SKM-1 treated with dmso at 0.1 percent for 144 hours (cell line): Measurements from ENCODE around the gene OSBPL6.
"Not testable (repeated sequence)": the region's sequence is repeated elsewhere in the genome, so short reads cannot be mapped to it uniquely, and the experiment has no call there.

Source experiments
- DNase-seq: peaks from one replicate; lab custom pipeline; 2025; ENCODE audit not compliant: unreplicated experiment; lab: John Stamatoyannopoulos, UW

OSBPL6 gene

DNA sequence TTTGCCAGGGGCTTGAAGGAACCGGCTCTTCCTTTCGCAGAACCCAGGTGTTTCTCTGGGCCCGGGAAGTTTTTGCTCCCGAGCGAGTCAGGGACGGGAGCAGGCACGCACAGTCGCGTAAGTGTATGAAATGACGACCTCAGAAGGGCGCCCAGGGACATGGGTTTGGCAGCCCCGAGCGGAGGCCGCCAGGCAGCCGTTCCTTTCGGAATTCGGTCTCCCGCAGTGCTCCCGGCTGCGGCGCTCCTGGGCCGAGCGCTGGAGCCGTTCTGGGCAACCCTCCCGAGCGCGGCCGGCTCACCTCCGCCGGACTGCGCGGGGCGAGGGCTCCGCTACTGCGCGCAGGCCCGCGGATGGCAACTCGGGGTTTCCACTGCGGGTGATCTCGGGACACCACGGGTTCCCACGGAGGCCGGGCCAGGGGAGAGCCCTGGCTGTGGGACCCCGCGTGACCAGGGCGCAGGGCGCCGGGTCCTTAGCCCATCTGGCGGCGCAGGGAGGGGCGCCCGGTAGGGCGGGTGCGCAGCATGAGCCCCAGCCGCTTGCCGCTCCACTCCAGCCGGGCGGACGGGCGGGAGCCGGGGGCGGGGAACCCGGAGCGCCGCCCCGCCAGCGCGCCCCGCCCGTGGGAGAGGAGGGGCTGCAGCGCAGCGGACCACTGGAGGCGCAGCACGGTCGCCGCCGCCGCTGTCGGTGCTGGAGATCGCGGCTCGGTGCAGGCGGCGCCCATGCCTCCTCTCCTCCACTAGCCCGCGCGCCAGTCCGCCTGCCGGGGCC lies at the start of gene OSBPL6:
Gene OSBPL6, plus strand, starts transcription at position 690 of the 777 bp plus-strand sequence. CDS start 111,673 bp downstream, outside the sequence.
- peak; percentile 76 for DNase-seq

DNA sequence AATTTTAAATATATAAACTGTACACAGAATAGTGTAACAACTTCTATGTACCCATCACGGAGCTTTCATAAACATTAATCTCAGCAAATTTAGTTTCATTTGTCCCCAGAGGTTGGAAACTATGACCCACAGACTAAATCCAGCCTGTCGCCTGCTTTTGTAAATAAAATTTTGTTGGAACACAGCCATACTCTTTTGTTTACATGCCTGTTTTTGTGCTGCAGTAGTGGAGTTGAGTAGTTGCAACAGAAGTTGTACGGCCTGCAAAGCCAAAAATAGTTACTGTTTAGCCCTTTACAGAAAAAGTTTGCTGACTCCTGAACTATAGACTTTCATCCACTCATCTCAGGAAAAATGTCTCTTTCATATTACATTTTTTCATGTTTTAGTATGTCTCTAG lies 42.3 kb upstream of the OSBPL6 start:
- DNase-seq, result no peak

DNA sequence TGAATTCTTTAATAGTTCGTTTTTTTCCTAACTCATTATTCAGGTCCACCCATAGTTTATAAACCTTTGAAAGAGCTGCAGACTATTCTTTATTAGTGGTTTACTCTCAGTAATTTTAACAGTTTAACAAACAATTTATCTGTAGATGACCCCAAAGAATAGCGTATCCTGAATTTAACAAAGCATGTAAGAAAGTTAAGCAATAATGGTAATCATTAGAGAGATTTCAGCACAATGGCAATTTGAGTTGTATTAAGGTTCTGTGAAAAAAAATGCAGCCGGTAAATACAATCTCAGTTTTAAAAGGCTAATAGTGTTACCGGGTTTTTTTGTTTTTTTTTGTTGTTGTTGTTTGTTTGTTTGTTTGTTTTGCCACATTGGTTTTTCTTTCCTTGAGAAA lies 41.8 kb upstream of the OSBPL6 start:
- DNase-seq, result no peak

DNA sequence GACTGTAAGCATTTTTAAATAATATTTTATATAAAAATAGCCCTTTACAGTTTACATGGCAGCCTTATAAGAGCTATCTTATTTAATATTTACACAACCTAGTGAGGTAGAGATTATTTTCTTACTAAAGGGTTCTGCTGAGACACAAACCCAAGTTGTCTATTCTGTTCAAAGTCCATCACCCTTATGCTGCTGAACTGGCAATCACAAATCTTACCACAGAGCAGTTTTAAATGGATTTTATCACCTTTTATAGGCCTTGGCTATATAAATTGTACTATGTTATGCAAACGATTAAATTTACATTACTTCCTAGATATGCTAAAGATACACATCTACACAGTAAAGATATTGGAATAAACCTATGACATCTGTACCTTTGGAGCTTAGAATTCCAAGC lies 41.3 kb upstream of the OSBPL6 start:
- no peak for DNase-seq

DNA sequence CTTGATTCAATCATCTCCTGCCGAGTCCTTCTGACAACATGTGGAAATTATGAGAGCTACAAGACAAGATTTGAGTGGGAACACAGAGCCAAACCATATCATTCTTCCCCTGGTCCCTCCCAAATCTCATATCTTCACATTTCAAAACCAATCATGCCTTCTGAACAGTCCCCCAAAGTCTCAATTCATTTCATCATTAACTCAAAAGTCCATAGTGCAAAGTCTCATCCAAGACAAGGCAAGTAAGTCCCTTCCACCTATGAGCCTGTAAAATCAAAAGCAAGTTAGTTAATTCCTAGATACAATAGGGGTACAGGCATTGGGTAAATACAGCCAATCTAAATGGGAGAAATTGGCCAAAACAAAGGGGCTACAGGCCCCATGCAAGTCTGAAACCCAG lies 40.4 kb upstream of the OSBPL6 start:
- not testable (repeated sequence) for DNase-seq

DNA sequence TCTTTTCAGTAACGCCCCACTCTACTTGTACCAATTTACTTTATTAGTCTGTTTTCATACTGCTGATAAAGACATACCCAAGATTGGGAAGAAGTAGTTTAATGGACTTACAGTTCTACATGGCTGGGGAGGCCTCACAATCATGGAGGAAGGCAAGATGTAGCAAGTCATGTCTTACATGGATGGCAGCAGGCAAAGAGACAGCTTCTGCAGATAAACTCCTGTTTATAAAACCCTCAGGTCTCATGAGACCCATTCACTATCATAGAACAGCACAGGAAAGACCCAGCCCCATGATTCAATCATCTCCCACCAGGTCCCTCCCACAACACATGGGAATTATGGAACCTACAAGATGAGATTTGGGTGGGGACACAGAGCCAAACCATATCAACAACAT lies 38.8 kb upstream of the OSBPL6 start:
- no peak for DNase-seq

DNA sequence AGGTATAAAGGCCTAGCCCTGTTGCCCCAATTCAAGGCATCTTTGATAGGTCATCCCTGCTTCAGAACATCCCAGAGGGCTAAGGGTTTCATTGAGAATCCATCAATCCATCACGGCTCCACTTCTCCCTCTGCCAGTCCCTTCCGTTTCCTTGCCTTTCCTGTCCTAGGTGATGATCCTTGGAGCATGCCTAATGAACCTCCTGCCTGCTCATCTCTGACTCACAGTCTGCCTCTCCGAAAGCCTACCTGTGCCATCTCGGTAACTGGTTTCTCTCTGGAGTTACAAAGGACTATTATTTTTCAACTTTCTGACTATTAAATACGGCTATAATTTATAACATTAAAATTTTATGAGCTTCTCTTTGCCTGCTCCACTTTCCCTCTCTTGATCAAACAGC lies 36.7 kb upstream of the OSBPL6 start:
- no peak for DNase-seq

DNA sequence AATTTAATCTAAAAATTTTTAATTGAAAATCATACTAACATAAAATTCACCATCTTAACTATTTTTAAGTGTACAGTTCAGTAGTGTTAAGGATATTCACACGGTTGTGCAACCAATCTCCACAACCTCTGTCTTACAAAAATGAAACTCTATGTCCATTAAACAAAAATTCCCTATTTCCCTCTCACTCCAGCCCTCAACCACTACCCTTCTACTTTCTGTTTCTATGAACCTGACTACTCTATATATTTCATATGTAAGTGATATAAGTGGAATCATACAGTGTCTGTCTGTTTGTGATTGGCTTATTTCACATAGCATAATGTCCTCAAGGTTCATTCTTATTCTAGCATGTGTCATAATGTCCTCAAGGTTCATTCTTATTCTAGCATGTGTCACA lies 34.3 kb upstream of the OSBPL6 start:
- DNase-seq, result no peak

DNA sequence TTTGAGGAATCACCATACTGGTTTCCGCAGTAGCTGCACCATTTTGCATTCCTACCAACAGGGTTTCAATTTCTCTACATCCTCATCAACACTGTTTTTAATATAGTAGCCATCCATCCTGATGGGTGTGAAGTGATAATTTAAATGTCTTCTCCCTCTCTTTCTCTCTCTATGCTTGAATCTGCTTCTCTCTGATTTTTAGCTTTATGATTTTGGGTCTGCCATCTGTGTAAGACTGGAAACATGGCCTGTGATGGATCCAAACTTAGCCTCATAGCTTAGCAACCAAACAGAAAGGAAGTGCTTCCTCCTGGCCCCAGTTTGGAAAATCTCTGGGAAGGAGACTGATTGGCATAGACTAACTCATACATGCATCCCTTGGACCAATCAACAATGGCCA lies 33.7 kb upstream of the OSBPL6 start:
- no peak for DNase-seq

DNA sequence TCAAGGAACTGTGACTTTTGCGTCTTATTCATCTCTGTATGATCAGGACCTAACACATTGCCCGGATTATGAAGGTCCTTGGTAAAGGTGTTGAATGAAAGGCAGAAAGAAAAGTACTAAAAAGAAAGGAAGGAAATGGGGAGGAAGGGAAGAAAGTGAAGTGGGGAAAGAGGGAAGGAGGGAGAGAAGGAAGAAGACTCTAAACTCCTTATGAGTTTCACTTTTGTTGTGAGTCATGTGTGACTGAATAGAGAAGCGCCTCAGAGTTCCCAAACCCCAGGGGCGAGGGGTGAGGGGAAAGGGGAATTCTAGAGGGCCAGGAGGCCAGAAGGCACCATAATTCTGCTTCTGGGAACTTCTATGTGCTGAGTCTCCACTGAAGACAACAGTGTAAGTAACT lies 30.9 kb upstream of the OSBPL6 start:
- no peak for DNase-seq

DNA sequence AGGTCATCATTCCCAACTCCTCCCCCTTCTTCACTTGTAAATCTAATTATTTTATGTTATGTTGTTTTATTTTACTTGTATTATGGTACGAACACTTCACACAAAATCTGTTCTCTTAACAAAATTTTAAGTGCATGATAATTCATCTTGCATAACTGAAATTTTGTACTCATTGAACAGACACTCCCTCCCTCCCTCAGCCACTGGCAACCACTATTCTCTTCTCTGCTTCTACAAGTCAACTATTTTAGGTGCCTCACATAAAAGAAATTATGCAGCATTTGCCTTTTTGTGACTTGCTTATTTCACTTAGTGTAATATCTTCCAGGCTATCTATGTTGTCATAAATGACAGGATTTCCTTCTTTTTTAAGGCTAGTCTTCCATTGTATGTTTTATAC lies 30.4 kb upstream of the OSBPL6 start:
- DNase-seq, result no peak

DNA sequence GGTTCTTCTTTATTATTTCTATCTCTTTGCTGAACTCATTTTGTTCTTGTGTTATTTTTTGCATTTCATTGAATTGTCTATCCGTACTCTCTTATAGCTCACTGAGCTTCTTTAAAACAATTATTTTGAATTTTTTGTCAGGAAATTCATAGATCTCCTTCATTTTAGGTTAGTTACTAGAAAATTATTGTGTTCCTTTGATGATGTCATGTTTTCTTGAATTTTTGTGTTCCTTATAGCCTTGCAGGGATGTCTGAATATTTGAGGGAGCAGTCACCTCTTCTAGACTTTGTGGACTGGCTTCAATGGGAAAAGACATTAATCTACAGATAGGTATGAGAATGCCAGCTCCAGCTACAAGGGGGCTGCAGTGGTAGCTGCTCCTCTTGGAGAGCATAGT lies 20.7 kb upstream of the OSBPL6 start:
- no peak for DNase-seq

DNA sequence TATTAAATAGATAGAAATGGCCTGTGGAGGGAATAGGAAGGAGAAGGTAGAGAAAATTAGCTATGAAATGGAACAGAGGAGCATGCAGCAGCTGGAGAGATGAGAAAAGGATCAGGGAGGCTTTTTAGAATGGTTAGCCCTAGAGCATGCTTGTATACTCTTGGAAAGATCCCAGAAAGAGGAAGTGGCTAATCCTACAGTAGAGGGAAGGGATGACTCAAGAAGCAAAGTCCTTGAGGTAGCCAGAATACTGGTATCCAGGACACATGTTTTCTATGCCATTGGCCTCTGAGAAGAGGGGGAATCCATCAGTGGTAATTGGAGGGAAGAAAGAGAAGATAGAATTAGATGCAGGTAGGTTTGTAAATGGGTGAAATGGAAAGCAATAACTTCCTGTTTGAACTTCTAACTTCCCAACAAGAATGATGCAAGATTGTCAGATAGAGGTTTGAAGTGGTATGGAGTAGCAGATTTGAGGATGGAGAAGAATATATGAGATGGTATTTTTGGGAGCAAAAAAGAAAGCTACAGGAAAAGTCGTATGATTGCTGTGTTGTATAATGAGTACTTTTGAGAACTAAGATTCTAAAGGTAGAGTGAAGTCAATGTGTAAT lies 17.1 kb upstream of the OSBPL6 start:
- peak; percentile 53 for DNase-seq

DNA sequence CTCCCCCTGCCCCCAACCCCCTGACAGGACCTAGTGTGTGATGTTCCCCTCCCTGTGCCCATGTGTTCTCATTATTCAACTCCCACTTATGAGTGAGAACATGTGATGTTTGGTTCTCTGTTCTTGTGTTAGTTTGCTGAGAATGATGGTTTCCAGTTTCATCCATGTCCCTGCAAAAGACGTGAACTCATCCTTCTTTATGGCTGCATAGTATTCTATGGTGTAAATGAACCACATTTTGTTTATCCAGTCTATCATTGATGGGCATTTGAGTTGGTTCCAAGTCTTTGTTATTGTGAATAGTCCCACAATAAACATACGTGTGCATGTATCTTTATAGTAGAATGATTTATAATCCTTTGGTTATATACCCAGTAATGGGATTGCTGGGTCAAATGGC lies 13.7 kb upstream of the OSBPL6 start:
- not testable (repeated sequence) for DNase-seq

DNA sequence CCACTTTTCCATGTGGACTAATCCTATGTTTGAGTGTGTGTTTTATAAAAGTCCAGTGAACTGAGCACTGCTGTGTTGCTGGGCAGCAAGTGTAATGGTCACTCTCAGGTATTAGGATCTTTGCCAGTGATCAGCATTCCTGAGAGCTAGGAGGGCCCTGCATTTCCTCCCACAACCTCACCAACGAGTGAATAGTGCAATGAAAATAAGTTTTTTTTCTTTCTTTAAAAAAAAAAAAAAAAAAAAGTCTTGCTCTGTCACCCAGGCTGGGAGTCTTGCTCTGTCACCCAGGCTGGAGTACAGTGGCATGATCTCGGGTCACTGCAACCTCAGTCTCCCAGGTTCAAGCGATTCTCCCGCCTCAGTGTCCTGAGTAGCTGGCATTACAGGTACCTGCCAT lies 6.5 kb upstream of the OSBPL6 start:
- DNase-seq, result no peak

DNA sequence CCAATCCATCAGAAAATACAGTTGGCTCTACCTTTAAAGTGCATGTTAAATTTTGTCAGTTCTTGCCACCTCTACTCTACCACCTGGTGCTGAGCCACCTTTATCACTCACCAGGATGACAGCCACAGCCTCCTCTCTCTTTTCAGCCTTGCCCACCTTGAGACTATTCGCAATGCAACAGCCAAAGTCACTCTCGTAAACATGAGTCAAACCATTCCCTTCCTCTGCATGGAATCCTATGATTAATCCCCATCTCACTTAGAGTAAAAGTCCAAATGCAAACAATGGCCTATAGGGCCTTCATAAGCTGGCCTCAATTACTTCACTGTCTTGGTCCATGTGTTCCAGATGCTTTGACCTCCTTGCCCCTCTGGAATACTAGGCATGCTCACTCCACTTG lies 5.8 kb upstream of the OSBPL6 start:
- no peak for DNase-seq

DNA sequence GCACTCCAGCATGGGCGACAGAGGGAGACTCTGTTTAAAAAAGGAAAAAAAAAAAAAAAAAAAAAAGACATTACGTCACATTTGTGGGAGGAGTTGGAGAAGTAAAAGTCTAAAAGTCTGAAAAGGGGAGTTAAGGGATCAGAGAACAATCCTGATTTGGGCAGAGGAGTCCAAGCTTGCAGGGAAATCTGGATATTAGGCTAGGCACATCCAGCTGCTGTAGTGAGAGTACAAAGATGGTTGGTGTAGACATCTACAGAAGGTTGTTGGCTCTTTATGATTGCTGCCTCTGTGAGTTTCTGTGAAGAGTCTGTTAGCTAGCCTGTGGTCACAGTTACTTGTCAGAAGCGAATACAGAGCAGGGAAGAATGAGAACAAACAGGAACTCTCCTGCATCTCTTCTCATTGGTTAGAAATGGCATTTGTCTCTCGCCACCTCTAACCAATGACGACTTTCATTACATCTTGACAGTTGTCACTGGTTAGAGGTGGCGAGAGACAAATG lies 3.3 kb upstream of the OSBPL6 start:
- no peak for DNase-seq

DNA sequence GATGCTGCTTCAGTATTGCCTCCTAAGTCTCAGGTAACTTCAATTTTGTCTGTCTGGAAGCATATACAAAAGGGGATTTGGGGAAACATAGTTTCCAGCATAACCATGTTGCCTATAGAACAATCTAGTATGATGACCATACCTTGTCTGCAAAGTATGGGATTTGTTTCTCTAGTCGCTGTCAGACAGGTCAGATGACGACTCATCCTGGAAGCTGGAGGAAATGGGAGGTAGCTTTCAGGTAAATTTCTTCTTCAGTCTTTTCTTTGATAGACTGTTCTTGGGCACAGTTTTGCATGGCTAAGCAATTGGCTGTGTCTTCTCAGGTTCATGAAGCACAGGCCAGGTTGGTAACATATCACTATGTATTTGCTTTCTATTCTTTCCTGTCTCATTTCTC lies 2.8 kb upstream of the OSBPL6 start:
- DNase-seq, result no peak

DNA sequence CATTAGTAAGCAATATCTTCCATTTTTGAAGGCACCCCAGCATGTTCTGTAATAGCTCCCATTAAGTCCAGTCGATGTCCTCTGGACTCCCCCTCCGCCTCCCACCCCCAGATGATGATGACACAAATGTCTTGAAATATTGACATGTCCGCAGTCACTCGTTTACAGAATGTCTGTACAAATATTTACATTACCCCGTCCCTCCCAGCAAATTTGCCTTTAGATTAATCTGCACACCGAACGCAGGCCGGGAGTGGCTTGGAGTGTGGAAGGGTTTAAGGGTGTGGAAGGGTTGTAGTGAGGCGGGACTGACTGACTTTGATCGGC lies 853 bp upstream of the OSBPL6 start:
- DNase-seq, result no peak

DNA sequence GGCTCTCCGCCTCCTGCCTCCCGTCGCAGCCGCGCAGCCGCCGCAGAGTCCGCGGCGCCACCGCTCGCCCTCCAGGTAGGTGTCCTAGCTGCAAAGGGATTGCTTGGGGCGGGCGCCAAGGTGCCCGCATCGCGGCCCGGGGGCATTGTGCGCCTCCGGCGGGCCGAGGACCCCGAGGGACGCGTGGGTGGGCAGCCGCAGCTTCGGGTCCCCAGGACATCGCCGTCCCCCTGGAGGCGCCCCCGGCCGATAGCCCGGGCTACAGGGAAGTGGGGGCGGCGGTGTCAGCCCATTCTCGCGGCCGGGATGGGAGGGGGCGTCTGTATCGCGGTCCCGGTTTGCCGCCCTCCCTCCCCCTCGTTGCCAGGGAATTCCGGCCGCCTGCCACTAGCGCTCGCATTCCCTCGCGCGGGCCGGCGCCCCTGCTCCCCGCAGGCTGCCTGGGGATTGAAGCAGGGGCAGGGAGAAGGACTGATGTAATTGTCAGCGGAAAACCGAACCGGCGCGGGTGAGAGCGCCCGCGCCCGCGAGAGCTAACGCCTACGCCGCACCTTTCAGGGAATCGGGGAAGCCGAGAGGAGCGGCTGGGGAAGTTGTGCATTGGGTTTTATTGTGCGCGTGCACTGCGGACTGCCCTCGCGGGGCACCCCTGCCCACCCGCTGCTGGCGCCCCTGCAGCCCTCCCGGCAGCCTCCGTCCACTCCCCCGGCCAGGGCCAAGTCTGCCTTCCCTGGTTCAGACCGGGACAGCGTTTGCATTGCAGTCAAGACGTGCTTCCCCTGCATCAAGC lies 483 bp downstream of the OSBPL6 start:
- no peak for DNase-seq

DNA sequence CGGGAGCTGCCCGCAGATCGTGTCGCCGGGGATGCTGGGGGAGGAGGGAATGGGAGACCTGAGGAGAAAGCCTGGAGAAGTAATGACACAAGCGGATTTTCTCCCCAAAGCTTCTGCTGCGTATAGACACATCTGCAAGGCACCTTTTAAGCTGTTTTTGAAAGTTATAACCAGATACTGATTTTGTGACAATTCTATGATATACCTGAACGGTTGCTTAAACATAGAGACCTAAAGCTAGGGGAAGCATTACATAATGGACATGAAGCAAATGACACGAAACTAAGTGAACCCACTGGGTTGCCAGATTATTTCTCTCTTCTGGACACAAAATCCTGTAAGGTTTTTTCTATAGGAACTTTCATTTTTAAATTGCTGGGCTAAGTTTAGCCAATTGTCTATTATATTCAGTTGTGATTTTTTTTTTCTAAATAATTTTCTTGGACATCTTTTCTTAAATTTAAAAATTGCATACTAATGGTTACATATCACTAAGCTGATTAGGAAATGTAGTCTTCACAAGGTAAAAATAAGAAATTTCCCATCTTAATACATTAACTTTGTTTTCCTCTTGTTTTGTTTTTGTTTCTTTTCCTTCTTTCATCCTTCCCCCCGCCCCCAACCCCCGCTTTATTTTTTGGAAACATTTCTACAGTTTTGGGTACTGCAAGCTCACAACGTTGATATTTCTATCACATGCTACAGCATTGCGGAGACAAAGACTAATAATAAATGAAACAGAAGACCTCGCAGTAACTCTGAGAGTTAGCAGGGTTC lies 1.3 kb downstream of the OSBPL6 start:
- peak; percentile 40 for DNase-seq
